Tibial nerve (tissue), 4 donors: Measurements from ENCODE around the gene AREG.

Experiments
- CTCF ChIP-seq, 5 experiments: fragments of 200-600 bp in 3 of 5; fragments of 450-650 bp in 2 of 5; sonication (generic) in 3 of 5; IDR thresholded peaks; one replicate each; pipeline ENCODE4 v1.5.1; 2016 to 2019; ENCODE audit warnings: antibody characterized with exemption in 5 of 5, mild to moderate bottlenecking in 3 of 5, moderate library complexity in 2 of 5
- EP300 ChIP-seq, 2 donors: sonication (generic); formaldehyde crosslinking; IDR thresholded peaks; one replicate each; pipeline ENCODE4 v1.6.1; 2017; ENCODE audit warnings: antibody characterized with exemption in 2 of 2, mild to moderate bottlenecking in 1 of 2
- POLR2A ChIP-seq, 2 donors: fragments of 450-650 bp; IDR thresholded peaks; one replicate each; pipeline ENCODE4 v1.6.1; 2017; ENCODE audit warnings: antibody characterized with exemption in 2 of 2, mild to moderate bottlenecking in 2 of 2, moderate library complexity in 2 of 2

- TF ChIP-seq CTCF (IDR thresholded peaks at IDR 0.05) (no peak), POLR2A (IDR thresholded peaks at IDR 0.05) (no peak), EP300 (IDR thresholded peaks at IDR 0.05) (no peak)
These were observed 26.3 kb downstream of the AREG start for GRCh38 chr4:74471264-74471663.
